HL-60 (cell line): Measurements from ENCODE around the gene TMEM80.

ENCODE experiments used
- CTCF ChIP-seq: IDR thresholded peaks from one replicate; pipeline ENCODE4 v1.5.1; 2011; ENCODE audit warnings: low read length, control low read depth, inconsistent platforms; ENCODE audit not compliant: insufficient read depth
- REST ChIP-seq: IDR thresholded peaks from 2 replicates; pipeline ENCODE4 v1.6.1; 2012; ENCODE audit warnings: low read depth; ENCODE audit not compliant: insufficient replicate concordance

DNA sequence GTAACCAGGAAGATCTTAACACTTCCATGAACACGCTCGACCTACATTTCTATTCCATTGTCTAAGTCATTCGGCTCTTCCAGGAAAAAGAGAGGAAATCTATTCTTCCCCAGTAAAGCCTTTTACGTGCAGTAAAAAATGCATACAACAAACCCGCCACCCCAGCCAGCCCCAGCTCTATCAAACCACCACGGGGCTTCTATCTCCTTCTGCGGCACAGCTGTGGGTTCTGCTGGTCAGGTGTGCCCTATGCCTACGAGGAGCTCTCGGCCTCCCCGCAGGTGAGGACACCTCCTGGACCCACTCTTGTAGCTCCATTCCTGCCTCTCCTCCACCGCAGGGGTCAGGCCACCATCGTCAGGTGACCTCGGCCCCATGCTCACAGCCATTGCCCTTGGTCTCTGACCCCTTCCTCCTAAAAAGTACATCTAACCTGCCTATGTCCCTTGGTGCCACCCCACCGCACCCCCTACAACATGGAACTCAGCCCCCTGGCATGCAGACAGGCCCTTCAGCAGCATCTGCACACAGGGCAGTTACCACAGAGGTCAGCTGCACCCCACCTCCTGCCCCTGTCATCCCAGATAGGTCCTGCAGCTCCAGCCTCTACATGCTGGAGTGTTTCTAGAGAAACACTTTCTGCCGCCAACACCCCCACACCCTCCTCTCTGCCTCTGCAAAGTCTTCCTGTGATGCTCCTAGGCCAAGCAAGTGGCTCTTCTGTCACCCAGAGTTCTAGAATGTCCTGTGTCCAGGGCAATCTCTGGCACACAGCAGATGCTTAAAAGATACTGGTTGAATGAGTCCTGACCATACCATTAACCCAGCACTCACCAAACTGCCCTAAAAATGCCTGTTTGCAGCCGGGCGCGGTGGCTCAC is 3.7 kb upstream of the TMEM80 start:
- no peak for TF ChIP-seq CTCF
- TF ChIP-seq REST: no peak
